GM12801 (cell line): ENCODE data around the gene HBD.

Experiments used
- CTCF ChIP-seq: IDR thresholded peaks from one replicate; pipeline ENCODE4 v1.5.1; 2011; ENCODE audit warnings: control low read depth; ENCODE audit not compliant: insufficient read length; ENCODE audit errors: extremely low read depth

Gene HBD

GRCh38 chr11:5234381-5234834 lies at the start of gene HBD:
Gene HBD (minus strand): TSS chr11:5234483. CDS start chr11:5234433, 50 bp downstream.
- TF ChIP-seq CTCF, result no peak

- TF ChIP-seq CTCF, result no peak
These were observed 49.6 kb upstream of the HBD start for GRCh38 chr11:5283882-5284281.

GRCh38 chr11:5283086-5283485 lies 48.8 kb upstream of the HBD start:
- TF ChIP-seq CTCF, result no peak

- TF ChIP-seq CTCF, result no peak
These were observed 48.3 kb upstream of the HBD start for GRCh38 chr11:5282628-5283027.

GRCh38 chr11:5281596-5281995 lies 47.3 kb upstream of the HBD start:
- TF ChIP-seq CTCF, result no peak

GRCh38 chr11:5280582-5281102 lies 46.4 kb upstream of the HBD start:
- no peak for TF ChIP-seq CTCF

- no peak for TF ChIP-seq CTCF
These were observed 45.3 kb upstream of the HBD start for GRCh38 chr11:5279471-5280090.
